HG03025 (cell line): ENCODE measurements around the gene STIP1.

ENCODE experiments used
- ATAC-seq: cut with Tn5 transposase; IDR thresholded peaks from one replicate; pipeline ENCODE4 v1.9.1; 2021; ENCODE audit warnings: mild to moderate bottlenecking, moderate library complexity; ENCODE audit not compliant: unreplicated experiment, low FRiP score

Gene STIP1

GRCh38 chr11:64196626-64197025 lies 10.7 kb downstream of the STIP1 start:
- ATAC-seq: no peak

DNA sequence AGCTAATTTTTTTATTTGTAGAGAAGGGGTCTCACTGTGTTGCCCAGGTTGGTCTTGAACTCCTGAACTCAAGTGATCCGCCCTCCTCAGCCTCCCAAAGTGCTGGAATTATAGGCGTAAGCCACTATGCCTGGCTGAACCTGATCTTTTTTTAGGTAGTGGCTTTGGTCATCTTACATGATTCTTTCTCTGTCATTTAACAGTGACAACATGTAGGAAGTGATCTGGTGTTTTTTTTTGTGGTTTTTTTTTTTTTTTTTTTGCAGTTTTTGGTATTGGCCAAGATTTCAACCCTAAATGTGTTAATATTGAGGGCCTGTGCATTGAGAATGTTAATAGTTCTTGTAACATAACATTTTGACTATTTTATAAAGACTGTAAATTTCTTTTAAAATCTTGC lies 12.5 kb downstream of the STIP1 start:
- no peak for ATAC-seq

DNA sequence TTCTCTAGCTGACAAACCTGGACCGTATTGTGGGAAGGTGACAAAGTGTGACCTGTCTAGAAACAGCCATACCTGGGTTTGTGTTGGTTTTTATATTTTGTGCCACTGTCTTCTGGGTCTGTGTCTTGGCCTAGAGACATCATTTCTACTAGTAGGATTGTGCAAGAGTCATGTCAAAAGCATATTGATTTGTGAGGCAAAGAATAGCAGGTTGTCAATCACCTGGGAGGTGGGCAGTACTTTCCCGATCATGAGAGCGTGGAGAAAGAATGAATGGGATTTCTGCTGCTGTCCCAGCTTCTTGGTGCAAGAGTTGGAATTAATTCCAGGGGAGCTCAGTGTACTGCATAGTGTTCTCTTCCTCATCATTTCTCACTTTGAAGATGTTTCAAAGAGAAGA lies 15.6 kb downstream of the STIP1 start:
- ATAC-seq: no peak

- no peak for ATAC-seq
Measured at GRCh38 chr11:64202992-64203391, 17.0 kb downstream of the STIP1 start.

GRCh38 chr11:64203421-64204079 lies 17.6 kb downstream of the STIP1 start:
- no peak for ATAC-seq

DNA sequence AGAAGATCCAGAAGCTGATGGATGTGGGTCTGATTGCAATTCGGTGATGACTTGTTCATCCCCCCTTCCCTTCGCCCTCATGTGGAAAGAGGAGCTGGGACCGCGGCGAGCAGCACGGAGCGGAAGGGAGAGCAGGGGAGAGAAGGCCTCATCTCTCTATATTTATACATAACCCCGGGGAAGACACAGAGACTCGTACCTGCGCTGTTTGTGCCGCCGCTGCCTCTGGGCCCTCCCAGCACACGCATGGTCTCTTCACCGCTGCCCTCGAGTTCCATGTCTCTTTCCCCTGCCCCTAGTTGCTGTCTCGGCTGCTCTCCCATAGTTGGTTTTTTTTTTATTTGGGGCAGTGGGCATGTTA lies 18.1 kb downstream of the STIP1 start:
- ATAC-seq: no peak

DNA sequence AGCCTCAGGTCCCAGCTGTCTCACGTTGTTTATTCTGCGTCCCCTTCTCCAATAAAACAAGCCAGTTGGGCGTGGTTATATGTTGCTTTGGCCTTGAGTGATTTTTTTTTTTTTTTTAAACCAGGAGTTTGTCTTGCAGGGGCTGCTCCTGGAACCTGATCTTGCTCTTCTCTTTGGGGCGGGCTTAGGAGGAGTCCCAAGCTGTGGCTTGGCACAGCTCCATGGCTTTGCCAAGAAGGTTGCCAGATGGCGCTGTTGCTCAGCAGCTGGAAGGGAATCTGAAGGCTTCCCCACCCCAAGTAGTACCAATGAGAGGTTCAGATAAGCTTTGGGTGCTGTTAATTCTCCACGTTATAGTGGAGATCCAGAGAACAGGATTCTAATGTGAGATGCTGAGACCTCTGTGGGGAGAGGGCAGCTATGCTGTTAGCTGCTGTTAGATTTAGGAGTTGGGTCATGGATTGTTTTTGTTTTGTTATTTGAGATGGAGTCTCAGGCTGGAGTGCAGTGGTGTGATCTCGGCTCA lies 18.6 kb downstream of the STIP1 start:
- no peak for ATAC-seq

DNA sequence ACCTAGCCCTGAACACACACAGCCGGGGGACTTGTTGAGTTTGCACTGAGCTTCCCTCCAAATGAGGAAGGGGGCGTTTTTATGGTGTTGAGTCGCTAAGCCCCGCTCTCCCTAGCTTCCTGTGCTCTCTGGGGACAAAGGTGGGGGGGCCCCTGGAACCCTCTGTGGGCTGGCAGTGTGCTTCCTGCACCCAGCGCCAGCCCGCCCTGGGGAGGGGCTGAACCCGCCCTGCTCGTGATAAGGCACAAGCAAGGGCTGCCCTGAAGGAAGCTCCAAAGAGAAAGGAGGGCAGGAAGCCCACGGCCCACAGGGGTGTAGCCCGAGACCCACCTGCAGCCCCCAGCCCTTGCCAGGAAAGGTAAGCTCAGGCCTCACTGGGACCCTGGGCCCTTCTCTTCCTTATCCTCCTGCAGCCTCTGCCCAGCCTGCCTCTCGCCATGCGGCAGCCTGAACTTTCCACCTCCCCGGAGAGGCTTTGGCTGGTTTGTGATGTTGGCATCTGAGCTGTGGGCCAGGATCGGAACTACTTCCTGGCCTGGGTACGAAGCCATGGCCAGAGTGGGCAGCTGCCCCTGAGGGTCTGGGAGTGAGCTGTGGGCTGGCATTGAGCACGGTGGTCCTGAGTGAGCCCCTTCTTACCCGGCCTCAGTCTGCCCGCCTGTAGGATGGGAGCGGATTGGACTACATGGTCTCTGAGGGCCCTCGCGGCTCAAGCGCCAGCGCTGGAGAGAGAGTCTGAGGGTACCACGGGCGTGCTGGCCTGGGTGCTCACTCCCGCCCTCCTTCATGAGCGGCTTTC lies 20.7 kb downstream of the STIP1 start, which contains the start of gene FERMT3:
FERMT3 (plus strand) TSS at position 265 of the 799 bp plus-strand sequence. CDS start 644 bp downstream, outside the sequence.
- no peak for ATAC-seq

DNA sequence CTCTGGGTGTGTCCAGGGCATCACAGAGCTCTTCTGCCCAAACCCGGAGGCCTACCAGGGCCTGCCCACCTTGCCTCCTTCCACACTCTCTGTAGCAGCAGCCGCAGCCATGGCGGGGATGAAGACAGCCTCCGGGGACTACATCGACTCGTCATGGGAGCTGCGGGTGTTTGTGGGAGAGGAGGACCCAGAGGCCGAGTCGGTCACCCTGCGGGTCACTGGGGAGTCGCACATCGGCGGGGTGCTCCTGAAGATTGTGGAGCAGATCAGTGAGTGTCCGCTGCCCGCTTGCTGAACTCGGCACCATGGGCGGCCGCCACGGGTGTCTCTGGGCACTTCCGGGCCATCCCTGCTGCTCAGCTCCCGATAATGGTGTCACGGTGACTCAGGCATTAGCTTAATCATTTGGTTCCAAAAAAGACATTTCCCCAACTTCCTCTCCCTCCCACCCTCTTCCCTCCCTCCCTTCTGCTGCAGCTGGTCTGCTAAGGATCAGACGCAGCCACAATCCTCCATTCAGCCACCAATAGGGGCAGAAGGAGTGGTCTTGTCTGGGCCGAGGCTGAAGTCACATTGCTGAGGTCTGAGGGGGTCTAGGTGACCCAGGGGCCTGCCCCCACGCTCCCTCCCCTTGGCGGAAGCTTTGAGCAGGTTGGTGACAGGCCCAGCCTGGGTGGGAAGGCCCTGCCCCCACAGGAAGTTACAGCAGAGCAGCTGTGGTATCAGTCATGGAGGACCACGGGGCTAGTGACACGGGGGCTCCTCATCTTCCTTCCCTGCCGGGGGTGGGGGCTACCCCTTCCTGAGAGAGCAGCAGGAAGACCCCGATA lies 21.5 kb downstream of the STIP1 start:
- peak; percentile 40 for ATAC-seq

DNA sequence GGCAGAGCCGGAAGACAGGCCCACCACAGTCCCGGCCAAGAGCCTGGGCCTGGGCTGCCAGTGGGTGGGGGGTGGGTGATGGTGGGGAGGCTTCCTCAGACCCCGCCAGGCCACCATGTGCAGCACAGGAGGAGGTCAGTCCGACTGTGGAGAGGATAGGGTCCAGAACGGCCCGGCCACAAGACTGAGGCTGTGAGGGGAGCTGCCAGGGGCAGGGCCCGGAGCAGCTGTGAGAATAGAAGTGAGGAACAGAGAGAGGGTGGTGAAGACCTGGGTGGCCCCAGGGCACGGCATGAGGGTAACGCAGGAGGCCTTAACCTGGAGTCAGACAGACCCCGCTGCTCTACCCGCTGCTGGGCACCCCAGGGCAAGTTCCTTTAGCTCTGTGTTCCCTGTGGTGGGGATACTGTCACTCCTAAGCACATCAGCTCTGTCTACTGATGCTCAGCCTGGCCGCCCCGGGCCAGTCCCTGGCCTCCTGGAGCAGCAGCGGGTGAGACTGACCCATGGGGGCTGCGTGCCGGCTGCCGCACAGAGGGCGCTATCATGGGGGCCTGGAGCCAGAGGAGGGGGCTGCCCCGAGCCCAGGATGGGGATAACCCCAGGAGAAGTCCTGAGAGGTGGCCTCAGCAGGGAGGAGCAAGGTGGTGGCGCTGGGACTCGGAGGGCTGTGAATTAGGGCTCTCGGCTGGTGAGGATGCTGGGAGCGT lies 22.3 kb downstream of the STIP1 start:
- no peak for ATAC-seq

GRCh38 chr11:64208796-64209562 lies 23.0 kb downstream of the STIP1 start:
- ATAC-seq: no peak

GRCh38 chr11:64209563-64209843 lies 23.5 kb downstream of the STIP1 start:
- no peak for ATAC-seq

- ATAC-seq: no peak
Measured at GRCh38 chr11:64210301-64211020, 24.5 kb downstream of the STIP1 start.

DNA sequence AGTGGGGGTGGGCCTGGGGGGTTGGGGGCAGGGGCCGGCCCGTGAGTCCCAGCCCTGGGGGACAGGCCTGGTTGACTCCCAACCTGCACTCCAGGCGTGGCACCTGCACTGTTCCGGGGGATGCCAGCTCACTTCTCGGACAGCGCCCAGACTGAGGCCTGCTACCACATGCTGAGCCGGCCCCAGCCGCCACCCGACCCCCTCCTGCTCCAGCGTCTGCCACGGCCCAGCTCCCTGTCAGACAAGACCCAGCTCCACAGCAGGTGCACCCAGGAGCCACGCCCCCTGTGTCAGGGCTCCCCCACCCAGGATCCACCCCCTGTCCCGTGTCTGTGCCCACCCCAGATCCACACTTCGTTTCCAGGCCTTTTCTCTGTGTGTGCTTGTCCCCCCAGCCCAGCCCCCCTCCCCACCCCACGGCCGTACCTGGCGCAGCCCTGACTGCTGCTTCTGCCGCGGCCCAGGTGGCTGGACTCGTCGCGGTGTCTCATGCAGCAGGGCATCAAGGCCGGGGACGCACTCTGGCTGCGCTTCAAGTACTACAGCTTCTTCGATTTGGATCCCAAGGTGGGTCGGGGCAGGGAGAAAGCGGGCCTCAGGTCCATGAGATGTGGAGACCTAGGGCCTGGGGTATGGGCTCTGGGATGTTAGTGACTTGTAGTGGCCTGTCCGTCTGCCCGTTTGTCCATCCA lies 25.4 kb downstream of the STIP1 start:
- ATAC-seq: no peak

GRCh38 chr11:64216879-64217278 lies 30.9 kb downstream of the STIP1 start:
- ATAC-seq: no peak

GRCh38 chr11:64218628-64219353 lies 32.8 kb downstream of the STIP1 start:
- ATAC-seq: no peak

DNA sequence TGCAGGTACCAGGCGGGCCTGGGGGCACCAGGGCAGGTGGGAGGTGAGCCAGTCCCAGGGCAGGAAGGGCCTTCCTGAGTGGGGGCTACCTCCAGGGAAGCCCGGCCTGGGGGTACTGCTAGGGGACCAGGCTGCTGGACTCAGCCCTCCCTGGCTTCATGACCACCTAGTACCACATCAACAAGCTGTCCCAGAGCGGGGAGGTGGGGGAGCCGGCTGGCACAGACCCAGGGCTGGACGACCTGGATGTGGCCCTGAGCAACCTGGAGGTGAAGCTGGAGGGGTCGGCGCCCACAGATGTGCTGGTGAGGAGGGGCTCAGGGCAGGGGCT lies 33.3 kb downstream of the STIP1 start:
- ATAC-seq: no peak

DNA sequence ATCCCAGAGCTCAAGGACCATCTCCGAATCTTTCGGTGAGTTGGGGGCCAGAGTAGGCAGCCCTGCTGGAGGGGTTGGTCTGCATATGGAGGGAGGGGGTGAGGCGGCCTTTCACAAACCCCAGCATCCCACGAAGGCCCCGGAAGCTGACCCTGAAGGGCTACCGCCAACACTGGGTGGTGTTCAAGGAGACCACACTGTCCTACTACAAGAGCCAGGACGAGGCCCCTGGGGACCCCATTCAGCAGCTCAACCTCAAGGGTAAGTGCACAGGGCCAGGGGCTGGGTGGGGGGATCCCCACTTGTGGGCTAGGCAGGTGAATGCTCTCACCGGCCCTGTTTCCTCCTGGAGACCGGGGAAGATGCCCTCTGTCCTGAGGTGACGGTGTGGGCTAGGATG lies 33.8 kb downstream of the STIP1 start:
- ATAC-seq: no peak
